Mammary epithelial cell (primary cell): ENCODE measurements around the gene BSCL2.

Experiments used
- CTCF ChIP-seq, 2 donors: IDR thresholded peaks in 1 of 2; conservative IDR thresholded peaks in 1 of 2; 2 replicates each; pipeline ENCODE4 v1.5.1; 2011 to 2012; ENCODE audit warnings: inconsistent platforms in 2 of 2, low read length in 2 of 2, mild to moderate bottlenecking in 2 of 2, control low read depth in 1 of 2, low read depth in 1 of 2; ENCODE audit not compliant: insufficient read depth in 1 of 2; ENCODE audit errors: extremely low read depth in 1 of 2
- EZH2 ChIP-seq: IDR thresholded peaks from 2 replicates; pipeline ENCODE4 v1.6.1; 2012; ENCODE audit warnings: low read length, inconsistent platforms, borderline replicate concordance

GRCh38 chr11:62687508-62688396 is 19.5 kb downstream of the BSCL2 start:
- TF ChIP-seq EZH2 (no peak), CTCF (conservative IDR thresholded peaks at IDR 0.05 in 1 of 2, IDR thresholded peaks at IDR 0.05 in 1 of 2; ENCODE audit: extremely low read depth in 1 of 2, insufficient read depth in 1 of 2, low read depth in 1 of 2, low read length in 2 of 2) (no peak)
